Chondrocyte (in vitro differentiated cells): ENCODE data around the gene ANXA4. TPM values are rescaled to one million over a fixed set of nuclear protein-coding genes. Genes with fewer than 3 reads are reported as not detected.
A peak's percentile ranks its signal among the peaks of the same experiment; 100 is the strongest.

Experiments used
- DNase-seq: peaks from one replicate; pipeline ENCODE4 v3.0.0; 2021; ENCODE audit warnings: mixed read lengths, low spot score
- H3K27ac Mint-ChIP-seq: one replicate; pipeline ENCODE4 v1.8.0; 2021; ENCODE audit warnings: mild to moderate bottlenecking, moderate library complexity, mixed read lengths; ENCODE audit not compliant: unreplicated experiment
- H3K27me3 Mint-ChIP-seq: 2 replicates; pipeline ENCODE4 v1.8.0; 2021; ENCODE audit warnings: low read depth, mixed read lengths
- H3K36me3 Mint-ChIP-seq: 2 replicates; pipeline ENCODE4 v1.8.0; 2021; ENCODE audit warnings: low read depth, mixed read lengths
- H3K4me1 Mint-ChIP-seq: 2 replicates; pipeline ENCODE4 v1.8.0; 2021; ENCODE audit warnings: low read depth, mild to moderate bottlenecking, mixed read lengths
- H3K4me3 Mint-ChIP-seq: one replicate; pipeline ENCODE4 v1.8.0; 2021; ENCODE audit warnings: mild to moderate bottlenecking, moderate library complexity, mixed read lengths; ENCODE audit not compliant: unreplicated experiment
- H3K9me3 Mint-ChIP-seq: 2 replicates; pipeline ENCODE4 v1.8.0; 2021; ENCODE audit warnings: low read depth, mixed read lengths
- total RNA-seq: library from RNA; stranded (reverse); gene quantifications from 3 replicates; pipeline ENCODE4 v1.2.1, GENCODE V29; 2021
- TF ChIP-seq, protein P1 (sequence below): fragments of 200-600 bp; sonication (generic); IDR thresholded peaks from 2 replicates; pipeline ENCODE4 v1.5.0; 2021; ENCODE audit warnings: antibody characterized with exemption, mild to moderate bottlenecking, moderate library complexity

The ANXA4 gene
- total RNA-seq, 1 donor from 2014 or later, result 99.0 TPM

DNA sequence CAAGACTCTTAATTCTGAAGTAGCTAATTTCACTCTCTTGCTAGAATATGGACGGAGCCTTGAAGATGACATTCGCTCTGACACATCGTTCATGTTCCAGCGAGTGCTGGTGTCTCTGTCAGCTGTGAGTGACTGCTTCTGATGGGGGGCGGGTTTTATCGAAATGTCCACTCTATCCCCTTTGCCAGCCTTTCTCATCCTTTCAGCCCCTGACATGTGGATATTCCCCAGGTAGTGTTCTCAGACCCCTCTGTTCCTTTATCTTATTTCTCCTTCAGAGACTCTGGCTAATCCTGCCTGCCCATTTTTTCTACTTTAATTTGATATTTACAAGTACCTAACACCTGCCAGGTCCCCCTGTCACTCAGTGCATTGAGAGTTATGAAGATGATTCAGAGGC lies 68.6 kb downstream of the ANXA4 start:
- Mint-ChIP-seq H3K9me3 (no peaks in the 10 kb centered on the region), H3K27ac (no peak overlapping the region), H3K36me3 (peaks cover 37% of the 10 kb centered on the region), H3K4me1 (peaks cover 2% of the 10 kb centered on the region), H3K27me3 (no peaks in the 10 kb centered on the region), H3K4me3 (no peak overlapping the region)
- DNase-seq, result no peak
- TF ChIP-seq, protein P1, sequence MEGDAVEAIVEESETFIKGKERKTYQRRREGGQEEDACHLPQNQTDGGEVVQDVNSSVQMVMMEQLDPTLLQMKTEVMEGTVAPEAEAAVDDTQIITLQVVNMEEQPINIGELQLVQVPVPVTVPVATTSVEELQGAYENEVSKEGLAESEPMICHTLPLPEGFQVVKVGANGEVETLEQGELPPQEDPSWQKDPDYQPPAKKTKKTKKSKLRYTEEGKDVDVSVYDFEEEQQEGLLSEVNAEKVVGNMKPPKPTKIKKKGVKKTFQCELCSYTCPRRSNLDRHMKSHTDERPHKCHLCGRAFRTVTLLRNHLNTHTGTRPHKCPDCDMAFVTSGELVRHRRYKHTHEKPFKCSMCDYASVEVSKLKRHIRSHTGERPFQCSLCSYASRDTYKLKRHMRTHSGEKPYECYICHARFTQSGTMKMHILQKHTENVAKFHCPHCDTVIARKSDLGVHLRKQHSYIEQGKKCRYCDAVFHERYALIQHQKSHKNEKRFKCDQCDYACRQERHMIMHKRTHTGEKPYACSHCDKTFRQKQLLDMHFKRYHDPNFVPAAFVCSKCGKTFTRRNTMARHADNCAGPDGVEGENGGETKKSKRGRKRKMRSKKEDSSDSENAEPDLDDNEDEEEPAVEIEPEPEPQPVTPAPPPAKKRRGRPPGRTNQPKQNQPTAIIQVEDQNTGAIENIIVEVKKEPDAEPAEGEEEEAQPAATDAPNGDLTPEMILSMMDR, result no peak

DNA sequence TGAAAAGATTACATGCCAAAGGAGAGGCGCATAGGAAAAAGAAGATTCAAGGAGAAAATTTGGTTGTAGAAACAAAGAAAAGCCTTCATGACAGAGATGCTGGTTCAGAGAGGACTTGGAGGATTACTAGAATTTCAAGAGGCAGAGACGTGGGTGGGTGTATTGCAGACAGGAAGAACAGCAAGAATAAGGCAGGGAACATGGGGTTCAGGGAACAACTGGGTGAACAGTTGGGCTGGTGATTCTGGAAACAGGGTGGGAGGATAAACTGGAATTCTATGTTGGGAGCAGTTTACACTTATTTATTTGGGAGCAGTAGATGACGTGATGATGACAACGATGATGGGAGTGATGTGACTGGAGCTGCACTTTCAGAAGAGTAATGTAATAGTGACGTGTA lies 69.1 kb downstream of the ANXA4 start:
- H3K27me3 Mint-ChIP-seq, result no peaks in the 10 kb centered on the region
- TF ChIP-seq, protein P1, result no peak
- peaks cover 35% of the 10 kb centered on the region for H3K36me3 Mint-ChIP-seq
- H3K9me3 Mint-ChIP-seq, result no peaks in the 10 kb centered on the region
- peaks cover 2% of the 10 kb centered on the region for H3K4me1 Mint-ChIP-seq
- DNase-seq, result no peak
- H3K4me3 Mint-ChIP-seq, result no peak overlapping the region
- no peak overlapping the region for H3K27ac Mint-ChIP-seq

DNA sequence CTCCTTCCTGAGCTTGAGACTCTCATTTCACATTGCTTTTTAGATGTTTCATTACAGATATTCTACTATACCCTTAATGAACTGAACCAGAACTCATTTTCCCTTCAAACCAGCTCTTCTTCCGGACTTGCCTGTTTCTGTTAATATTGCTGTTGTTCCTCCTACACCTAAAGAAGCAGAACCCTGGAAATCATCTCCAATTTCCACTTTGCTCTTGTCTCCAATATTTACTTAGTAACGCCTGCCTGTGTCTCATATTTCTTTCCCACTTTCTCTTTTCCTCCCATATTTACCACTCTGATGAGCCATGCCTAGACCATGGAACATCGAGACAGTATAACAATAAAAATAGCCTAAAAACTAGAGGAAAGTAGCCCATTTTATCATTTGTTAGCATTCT lies 69.7 kb downstream of the ANXA4 start:
- Mint-ChIP-seq H3K36me3 (peaks cover 31% of the 10 kb centered on the region), H3K27ac (no peak overlapping the region), H3K4me3 (no peak overlapping the region), H3K27me3 (no peaks in the 10 kb centered on the region), H3K4me1 (peaks cover 2% of the 10 kb centered on the region), H3K9me3 (no peaks in the 10 kb centered on the region)
- TF ChIP-seq, protein P1, result no peak
- no peak for DNase-seq

DNA sequence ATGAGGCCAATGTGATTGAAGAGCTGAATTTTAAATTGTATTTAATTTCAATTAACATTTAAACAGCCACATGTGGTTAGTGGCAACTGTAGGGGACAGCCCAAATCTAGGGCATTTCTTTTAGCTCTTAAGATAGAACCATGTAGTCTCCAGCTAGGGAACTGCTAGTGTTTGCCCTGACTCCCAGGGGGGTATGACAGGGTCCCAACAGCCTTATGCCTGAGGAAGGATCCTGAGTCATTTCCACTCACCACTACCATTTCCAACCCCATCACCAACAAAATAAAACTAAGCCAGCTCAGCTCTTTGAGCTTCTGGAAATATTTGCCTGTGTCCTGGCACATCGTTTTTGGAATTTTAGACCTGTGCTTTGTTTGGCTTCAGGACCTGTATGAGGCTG lies 73.8 kb downstream of the ANXA4 start:
- TF ChIP-seq, protein P1, result no peak
- no peak for DNase-seq
- Mint-ChIP-seq H3K27me3 (no peaks in the 10 kb centered on the region), H3K36me3 (peaks cover 30% of the 10 kb centered on the region), H3K9me3 (no peaks in the 10 kb centered on the region), H3K4me1 (peaks cover 7% of the 10 kb centered on the region), H3K4me3 (no peak overlapping the region), H3K27ac (peak overlapping the region; percentile 9)

DNA sequence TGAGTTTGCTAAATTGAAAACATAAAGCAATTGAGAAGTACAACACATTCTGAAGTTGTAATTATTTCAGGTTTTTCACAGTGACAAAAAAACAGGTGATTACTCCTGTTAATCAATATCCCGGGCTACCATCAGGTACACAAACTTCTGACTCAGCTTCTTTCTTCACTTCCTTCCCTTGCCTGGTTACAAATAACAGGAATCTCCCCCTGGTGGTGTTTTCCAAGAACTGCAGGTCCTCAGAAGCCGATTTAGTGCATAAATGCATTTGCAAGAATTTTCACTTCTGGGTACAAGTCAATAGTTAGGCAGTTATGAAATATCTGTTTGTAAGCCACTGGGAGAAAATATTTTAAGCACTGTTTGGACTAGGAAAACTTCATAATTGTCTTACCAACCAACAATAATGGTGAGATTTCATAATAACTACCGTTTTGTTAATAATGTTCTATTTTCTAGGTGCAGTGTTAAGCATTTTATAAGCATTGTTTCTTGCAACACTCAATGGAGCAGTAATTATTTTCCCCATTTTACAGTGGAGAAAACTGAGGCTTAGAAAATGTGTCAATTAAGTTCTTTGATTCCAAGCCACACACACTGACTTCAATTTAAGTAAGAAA lies 75.1 kb downstream of the ANXA4 start:
- Mint-ChIP-seq H3K9me3 (no peaks in the 10 kb centered on the region), H3K36me3 (peaks cover 29% of the 10 kb centered on the region), H3K4me3 (no peak overlapping the region), H3K27ac (no peak overlapping the region), H3K4me1 (peaks cover 7% of the 10 kb centered on the region), H3K27me3 (no peaks in the 10 kb centered on the region)
- TF ChIP-seq, protein P1, result peak; percentile 98
- no peak for DNase-seq
